ENCODE results near the gene RBMS1. TPM values are rescaled to one million over a fixed set of nuclear protein-coding genes. Genes with fewer than 3 reads are reported as not detected.

The RBMS1 gene
- total and polyA plus RNA-seq, 2 of the 4 experiments (the other 2 are of a cell fraction) = 43.5 to 64.9 TPM

- DNase-seq (no peak), ATAC-seq (ENCODE audit: low read depth) (no peak)
- no peak overlapping the region for H3K23ac ChIP-seq (ENCODE audit: low read depth, low read length)
- dilution Hi-C loops (cut with HindIII; ENCODE audit: low sequenced_read_pairs, unreplicated experiment) (no loop called here), intact Hi-C loops (cut with micrococcal nuclease) (no loop called here), in situ Hi-C loops (cut with MboI; ENCODE audit: low sequenced_read_pairs) (loop anchor here (5.0 kb wide), 1 partner anchor 728 kb away; no protein-coding TSS in a partner anchor)
- H3K9me1 ChIP-seq (ENCODE audit: insufficient read depth, low read length) = peaks cover 2% of the 10 kb centered on the region
- H3K14ac ChIP-seq (replicated peaks; ENCODE audit: low read depth, low read length) = no peak overlapping the region
- POLR2A ChIA-PET (ENCODE audit: unreplicated experiment) = interaction anchor here (1.0 kb wide), 1 partner anchor 11 kb away, joined by 3 read pairs; no protein-coding TSS in a partner anchor
- no peak overlapping the region for H2BK5ac ChIP-seq (ENCODE audit: low read depth, low read length, poor library complexity, severe bottlenecking)
- H2BK120ac ChIP-seq (ENCODE audit: low read depth, low read length) = no peak overlapping the region
- H4K5ac ChIP-seq (ENCODE audit: low read depth, low read length) = no peak overlapping the region
- H3K27me3 ChIP-seq (ENCODE audit: control insufficient read depth, insufficient read depth, low read length) = no peaks in the 10 kb centered on the region
- H3K9me3 ChIP-seq (ENCODE audit: control insufficient read depth, insufficient read depth, low read length) = no peaks in the 10 kb centered on the region
- no TSS peak for BruUV-seq (replicated peaks)
- H4K91ac ChIP-seq (ENCODE audit: insufficient read depth, low read depth, low read length) = no peak overlapping the region
- no peak overlapping the region for H2AFZ ChIP-seq (replicated peaks; ENCODE audit: low read length, poor library complexity)
- H2AK9ac ChIP-seq (replicated peaks; ENCODE audit: low read depth, low read length, poor library complexity) = no peak overlapping the region
- H3K4me2 ChIP-seq (ENCODE audit: low read depth, low read length) = no peak overlapping the region
- H2AK5ac ChIP-seq (ENCODE audit: low read depth, low read length) = no peak overlapping the region
- no peak overlapping the region for H3K9ac ChIP-seq (ENCODE audit: low read depth, low read length)
- H3K4me1 ChIP-seq (ENCODE audit: control insufficient read depth, insufficient read depth, low read length) = peaks cover 2% of the 10 kb centered on the region
- no peaks in the 10 kb centered on the region for H4K20me1 ChIP-seq (ENCODE audit: insufficient read depth, low read length)
- H3K79me1 ChIP-seq (ENCODE audit: low read depth in 1 of 2, low read length in 2 of 2) = peaks cover 3 to 6% of the 10 kb centered on the region in 2 experiments; a peak in 1 of 4 replicates
- H3K18ac ChIP-seq (ENCODE audit: low read depth, low read length) = no peak overlapping the region
- no peak overlapping the region for H4K8ac ChIP-seq (ENCODE audit: low read depth in 2 of 2, low read length in 2 of 2)
- H3K56ac ChIP-seq (ENCODE audit: extremely low read depth, insufficient read depth, low read length) = no peak overlapping the region
- CTCF ChIA-PET = interaction anchor here (1.5 kb wide), 1 partner anchor 12 kb away, joined by 5 read pairs; no protein-coding TSS in a partner anchor
- H3K27ac ChIP-seq (ENCODE audit: insufficient read depth, low read length) = no peak overlapping the region
- H3K36me3 ChIP-seq (ENCODE audit: control insufficient read depth, insufficient read depth, low read length) = no peaks in the 10 kb centered on the region
- no peak overlapping the region for H3K4ac ChIP-seq (ENCODE audit: low read depth, low read length)
- no peak overlapping the region for H2BK20ac ChIP-seq (ENCODE audit: low read depth, low read length)
- no peak overlapping the region for H2BK15ac ChIP-seq (ENCODE audit: low read depth, low read length)
- TF ChIP-seq BHLHE40 (IDR thresholded peaks at IDR 0.05; ENCODE audit: low read depth, low read length) = no peak
- TF ChIP-seq ELK1 (IDR thresholded peaks at IDR 0.05; ENCODE audit: borderline replicate concordance, low read depth, low read length) = no peak
- TF ChIP-seq USF2 (IDR thresholded peaks at IDR 0.05; ENCODE audit: low read depth, low read length) = no peak
- TF ChIP-seq CHD1 (IDR thresholded peaks at IDR 0.05; ENCODE audit: low read depth, low read length) = no peak
- TF ChIP-seq MXI1 (IDR thresholded peaks at IDR 0.05; ENCODE audit: borderline replicate concordance, low read depth, low read length) = no peak
- no peak for TF ChIP-seq MAFK (IDR thresholded peaks at IDR 0.05; ENCODE audit: low read depth, low read length)
- no peak for TF ChIP-seq MAZ (IDR thresholded peaks at IDR 0.05; ENCODE audit: borderline replicate concordance, low read depth, low read length)
- H3K4me3 ChIP-seq (ENCODE audit: insufficient read depth, low read depth, low read length) = no peak overlapping the region
- no CpG with 5 or more reads among the region's 1 CpG for WGBS, 2 experiments (ENCODE audit: extremely low coverage in 2 of 2, insufficient read length in 1 of 2)
Measured at GRCh38 chr2:160264308-160264707, 229.3 kb downstream of the RBMS1 start.

Data from IMR-90 (cell line).